GM12878 (cell line): ENCODE measurements around the gene PPP1R3F. TPM values are rescaled to one million over a fixed set of nuclear protein-coding genes. Genes with fewer than 3 reads are reported as not detected.

ENCODE experiments used
- ATAC-seq: fragments of 200-7000 bp; cut with Tn5 transposase; 3 replicates; pipeline ENCODE4 v1.9.1; 2020; ENCODE audit warnings: mild to moderate bottlenecking, moderate library complexity
- BruUV-seq: library from RNA; stranded (reverse); fragments of 400-500 nt; replicated peaks from 2 replicates; lab custom pipeline; 2021; lab: Mats Ljungman, UMichigan
- CTCF ChIA-PET: fragments of 300-600 bp; sonication (Branson Sonifier 250); formaldehyde crosslinking; extraction: SDS; loops from one replicate; lab custom pipeline; 2021; ENCODE audit warnings: inconsistent platforms; lab: Yijun Ruan, JAX
- POLR2A ChIA-PET: fragments of 350-600 bp; formaldehyde crosslinking; extraction: SDS; loops from one replicate; lab custom pipeline; 2021; ENCODE audit warnings: inconsistent platforms; lab: Charles Lee
- RAD21 ChIA-PET: fragments of 300-600 bp; sonication (Branson Sonifier 250); formaldehyde crosslinking; loops from one replicate; lab custom pipeline; 2023; ENCODE audit warnings: antibody characterized with exemption; ENCODE audit not compliant: unreplicated experiment; lab: Charles Lee
- SMC1A ChIA-PET: fragments of 300-600 bp; sonication (Branson Sonifier 250); formaldehyde crosslinking; loops from one replicate; lab custom pipeline; 2023; ENCODE audit not compliant: unreplicated experiment, uncharacterized antibody; lab: Charles Lee
- DNase-seq: peaks from one replicate; pipeline ENCODE4 v3.0.0-alpha.2; 2011; ENCODE audit warnings: low read depth, low spot score
- FAIRE-seq: peaks from 3 replicates; lab custom pipeline; 2011; peaks lifted over from hg19 to GRCh38; lab: Jason Lieb, UNC
- H2AFZ ChIP-seq: 2 replicates; pipeline ENCODE4 v1.6.0; 2011; ENCODE audit warnings: low read depth, low read length, control low read depth; ENCODE audit not compliant: control insufficient read depth
- H3K27ac ChIP-seq: 2 replicates; pipeline ENCODE4 v1.5.1; 2011; ENCODE audit warnings: control low read depth; ENCODE audit not compliant: control insufficient read depth, insufficient read depth
- H3K27me3 ChIP-seq, 2 experiments: replicated peaks in 1 of 2; 2 replicates each; pipeline versions ENCODE4 v1.6.0 to v1.6.1; 2011; ENCODE audit warnings: low read length in 1 of 2; ENCODE audit not compliant: control insufficient read depth in 2 of 2, insufficient read depth in 2 of 2
- H3K36me3 ChIP-seq, 2 experiments: 2 replicates each; pipeline ENCODE4 v1.5.1; 2011; ENCODE audit warnings: low read length in 1 of 2; ENCODE audit not compliant: control insufficient read depth in 2 of 2, insufficient read depth in 2 of 2
- H3K4me1 ChIP-seq: 2 replicates; pipeline ENCODE4 v1.6.1; 2011; ENCODE audit warnings: mild to moderate bottlenecking, low read length, moderate library complexity, mixed read lengths; ENCODE audit not compliant: control insufficient read depth, insufficient read depth
- H3K4me2 ChIP-seq: 2 replicates; pipeline ENCODE4 v1.6.0; 2011; ENCODE audit warnings: control low read depth; ENCODE audit not compliant: control insufficient read depth, insufficient read depth
- H3K4me3 ChIP-seq: fragments of 200-600 bp; sonication (generic); 2 replicates; pipeline ENCODE4 v1.5.1; 2016
- H3K79me2 ChIP-seq: 2 replicates; pipeline ENCODE4 v1.6.0; 2011; ENCODE audit warnings: low read length; ENCODE audit not compliant: control insufficient read depth, insufficient read depth
- H3K9ac ChIP-seq: 2 replicates; pipeline ENCODE4 v1.8.0; 2011; ENCODE audit warnings: low read length, control low read depth, mixed read lengths; ENCODE audit not compliant: control insufficient read depth, insufficient read depth
- H3K9me3 ChIP-seq: replicated peaks from 3 replicates; pipeline ENCODE4 v1.5.1; 2011; ENCODE audit warnings: mild to moderate bottlenecking, low read length; ENCODE audit not compliant: control insufficient read depth, insufficient read depth
- H4K20me1 ChIP-seq: 2 replicates; pipeline ENCODE4 v1.6.0; 2011; ENCODE audit not compliant: control insufficient read depth, insufficient read depth
- FOXK2 ChIP-seq: fragments of 450-650 bp; IDR thresholded peaks from 2 replicates; pipeline ENCODE4 v1.6.1; 2017; ENCODE audit warnings: mild to moderate bottlenecking, moderate library complexity
- HDGF ChIP-seq: fragments of 450-650 bp; IDR thresholded peaks from 2 replicates; pipeline ENCODE4 v1.6.1; 2016; ENCODE audit warnings: antibody characterized with exemption
- NFYB ChIP-seq: IDR thresholded peaks from 2 replicates; pipeline ENCODE4 v1.6.1; 2011; ENCODE audit warnings: low read depth, mild to moderate bottlenecking, low read length, improper control_type of control experiment, moderate library complexity; ENCODE audit not compliant: insufficient read depth
- PAX5 ChIP-seq: IDR thresholded peaks from 2 replicates; pipeline ENCODE4 v1.6.1; 2011; ENCODE audit warnings: low read depth, low read length, borderline replicate concordance
- PAX8 ChIP-seq: fragments of 450-650 bp; IDR thresholded peaks from 2 replicates; pipeline ENCODE4 v1.6.1; 2017; ENCODE audit warnings: mild to moderate bottlenecking, moderate library complexity
- RAD21 ChIP-seq: IDR thresholded peaks from 2 replicates; pipeline ENCODE4 v1.6.1; 2011; ENCODE audit warnings: mild to moderate bottlenecking, low read depth, low read length, moderate library complexity; ENCODE audit not compliant: insufficient read depth
- WRNIP1 ChIP-seq: IDR thresholded peaks from 2 replicates; pipeline ENCODE4 v1.6.1; 2011; ENCODE audit warnings: low read depth, low read length, improper control_type of control experiment, borderline replicate concordance
- WGBS: methylation state at CpG from one replicate; pipeline ENCODE4 v1.1.6; 2016; ENCODE audit warnings: low lambda C conversion rate; ENCODE audit not compliant: insufficient replicate concordance, insufficient coverage; ENCODE audit errors: missing lambda C conversion rate; 5-methylcytosine and 5-hydroxymethylcytosine counted together
- in situ Hi-C: fragments of 300-500 bp; cut with MboI; formaldehyde crosslinking; loops from 9 replicates; pipeline ENCODE4 v1.14.3; 2018; ENCODE audit warnings: mixed read lengths
- intact Hi-C: fragments of 100-400 bp; cut with micrococcal nuclease; formaldehyde crosslinking; loops from one replicate; pipeline ENCODE4 v1.14.2; 2022; ENCODE audit not compliant: unreplicated experiment
- polyA plus RNA-seq, 11 experiments: library from polyadenylated mRNA; depleted of rRNA in 4 of 11; unstranded in 6 of 11; stranded (reverse) in 5 of 11; fragments of >200 nt; fragmentation: Nextera tagmentation in 4 of 11; fragmentation: Illumina TruSeq in 1 of 11; extraction: Ambion mirVana in 4 of 11; extraction: Trizol in 1 of 11; gene quantifications; 1 replicate in 1 of 11; 2 replicates in 10 of 11; pipeline versions ENCODE4 v1.2.1 to v1.2.3, GENCODE V29; 2011 to 2016; ENCODE audit warnings: inconsistent platforms in 2 of 11, missing spikeins in 2 of 11, low read depth in 1 of 11
- total RNA-seq, 4 experiments: library from RNA; depleted of rRNA in 3 of 4; stranded (reverse); fragments of >200 nt in 3 of 4; fragmentation: Illumina TruSeq in 1 of 4; extraction: Trizol in 1 of 4; gene quantifications; 2 replicates each; pipeline versions ENCODE4 v1.2.1 to v1.2.3, GENCODE V29; 2013 to 2021
- TF ChIP-seq, protein P1 (sequence below): fragments of 450-650 bp; IDR thresholded peaks from 2 replicates; pipeline ENCODE4 v1.6.1; 2016; ENCODE audit warnings: mild to moderate bottlenecking

The PPP1R3F gene
- total and polyA plus RNA-seq, 10 of the 15 experiments (the other 5 are each of a cell fraction or from before 2014, with no cell fraction given): 0.18 to 4.4 (median 1.00) TPM

GRCh38 chrX:49309401-49309981 lies 39.9 kb downstream of the PPP1R3F start:
- no peaks in the 10 kb centered on the region for H3K79me2 ChIP-seq
- intact Hi-C loops: no loop called here
- TF ChIP-seq RAD21 (no peak), HDGF (no peak), FOXK2 (no peak), WRNIP1 (no peak), NFYB (no peak), PAX5 (no peak), PAX8 (no peak)
- TF ChIP-seq, protein P1, sequence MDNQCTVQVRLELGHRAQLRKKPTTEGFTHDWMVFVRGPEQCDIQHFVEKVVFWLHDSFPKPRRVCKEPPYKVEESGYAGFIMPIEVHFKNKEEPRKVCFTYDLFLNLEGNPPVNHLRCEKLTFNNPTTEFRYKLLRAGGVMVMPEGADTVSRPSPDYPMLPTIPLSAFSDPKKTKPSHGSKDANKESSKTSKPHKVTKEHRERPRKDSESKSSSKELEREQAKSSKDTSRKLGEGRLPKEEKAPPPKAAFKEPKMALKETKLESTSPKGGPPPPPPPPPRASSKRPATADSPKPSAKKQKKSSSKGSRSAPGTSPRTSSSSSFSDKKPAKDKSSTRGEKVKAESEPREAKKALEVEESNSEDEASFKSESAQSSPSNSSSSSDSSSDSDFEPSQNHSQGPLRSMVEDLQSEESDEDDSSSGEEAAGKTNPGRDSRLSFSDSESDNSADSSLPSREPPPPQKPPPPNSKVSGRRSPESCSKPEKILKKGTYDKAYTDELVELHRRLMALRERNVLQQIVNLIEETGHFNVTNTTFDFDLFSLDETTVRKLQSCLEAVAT: no peak
- TF ChIP-seq, all 136 proteins: peak for 0
- peak overlapping the region; percentile 47 for H2AFZ ChIP-seq
- FAIRE-seq (peak; percentile 23), ATAC-seq (peak; percentile 56), DNase-seq (no peak)
- H3K4me3 ChIP-seq: no peak overlapping the region
- ChIA-PET POLR2A (no interaction called here), RAD21 (interaction anchor here (0.9 kb wide), 1 partner anchor 40 kb away, joined by 3 read pairs; no protein-coding TSS in a partner anchor), SMC1A (no interaction called here), CTCF (interaction anchor here (0.9 to 1.1 kb wide), 2 partner anchors 17 to 119 kb away, joined by 3 read pairs; no protein-coding TSS in a partner anchor)
- H3K9me3 ChIP-seq: no peaks in the 10 kb centered on the region
- H4K20me1 ChIP-seq: no peaks in the 10 kb centered on the region
- no peak overlapping the region; the same call in 1 of the 2 replicates for H3K27ac ChIP-seq
- H3K4me2 ChIP-seq: peak overlapping the region; percentile 69; the same call in 1 of the 2 replicates
- H3K9ac ChIP-seq: no peak overlapping the region
- no peaks in the 10 kb centered on the region for H3K36me3 ChIP-seq
- in situ Hi-C loops: no loop called here
- 49% methylated on average over 8 of the region's 8 CpGs for WGBS
- H3K4me1 ChIP-seq: peaks cover 5% of the 10 kb centered on the region
- no peaks in the 10 kb centered on the region for H3K27me3 ChIP-seq
- no TSS peak for BruUV-seq
